Keratinocyte (primary cell): ENCODE data around the gene NET1. TPM values are rescaled to one million over a fixed set of nuclear protein-coding genes. Genes with fewer than 3 reads are reported as not detected.
A peak's percentile ranks its signal among the peaks of the same experiment; 100 is the strongest.

Experiments
- DNase-seq: peaks from one replicate; pipeline ENCODE4 v3.0.0-alpha.2; 2011; ENCODE audit warnings: low read depth, missing footprints, low spot score
- FAIRE-seq: peaks from 2 replicates; lab custom pipeline; 2011; peaks lifted over from hg19 to GRCh38; lab: Jason Lieb, UNC
- H2AFZ ChIP-seq: 2 replicates; pipeline ENCODE4 v1.6.0; 2012; ENCODE audit warnings: low read length, control low read depth, inconsistent platforms; ENCODE audit not compliant: control insufficient read depth
- H3K27ac ChIP-seq: 2 replicates; pipeline ENCODE4 v1.5.1; 2011; ENCODE audit warnings: low read length; ENCODE audit not compliant: control insufficient read depth, insufficient read depth
- H3K27me3 ChIP-seq: 3 replicates; pipeline ENCODE4 v1.6.0; 2011; ENCODE audit warnings: low read length; ENCODE audit not compliant: control insufficient read depth, insufficient read depth; ENCODE audit errors: extremely low read depth
- H3K36me3 ChIP-seq, 2 experiments: 2 replicates in 1 of 2; 3 replicates in 1 of 2; pipeline ENCODE4 v1.5.1; 2011; ENCODE audit warnings: low read length in 2 of 2, mild to moderate bottlenecking in 1 of 2; ENCODE audit not compliant: control insufficient read depth in 2 of 2, insufficient read depth in 2 of 2; ENCODE audit errors: extremely low read depth in 1 of 2
- H3K4me1 ChIP-seq: 3 replicates; pipeline ENCODE4 v1.5.1; 2011; ENCODE audit warnings: low read length; ENCODE audit not compliant: control insufficient read depth, insufficient read depth; ENCODE audit errors: extremely low read depth
- H3K4me2 ChIP-seq: 3 replicates; pipeline ENCODE4 v1.6.0; 2011; ENCODE audit warnings: low read depth, low read length; ENCODE audit not compliant: control insufficient read depth, insufficient read depth; ENCODE audit errors: extremely low read depth
- H3K4me3 ChIP-seq, 3 experiments: fragments of 200-600 bp in 1 of 3; sonication (generic) in 1 of 3; 2 replicates in 2 of 3; 3 replicates in 1 of 3; pipeline ENCODE4 v1.5.1; 2011 to 2016; ENCODE audit warnings: low read length in 3 of 3, mild to moderate bottlenecking in 3 of 3, control low read depth in 2 of 3, inconsistent platforms in 1 of 3, low read depth in 1 of 3, mixed read lengths in 1 of 3, mixed run types in 1 of 3, moderate library complexity in 1 of 3; ENCODE audit not compliant: control insufficient read depth in 2 of 3, insufficient read depth in 2 of 3; ENCODE audit errors: extremely low read depth in 1 of 3
- H3K79me2 ChIP-seq: 2 replicates; pipeline ENCODE4 v1.6.0; 2012; ENCODE audit warnings: low read length; ENCODE audit not compliant: control insufficient read depth, insufficient read depth
- H3K9ac ChIP-seq: 3 replicates; pipeline ENCODE4 v1.6.0; 2011; ENCODE audit warnings: low read length; ENCODE audit not compliant: control insufficient read depth, insufficient read depth; ENCODE audit errors: extremely low read depth
- H3K9me1 ChIP-seq: 3 replicates; pipeline ENCODE4 v1.6.0; 2011; ENCODE audit warnings: low read length; ENCODE audit not compliant: control insufficient read depth, insufficient read depth; ENCODE audit errors: extremely low read depth
- H3K9me3 ChIP-seq: 2 replicates; pipeline ENCODE4 v1.5.1; 2012; ENCODE audit warnings: low read depth, low read length; ENCODE audit not compliant: control insufficient read depth
- H4K20me1 ChIP-seq: 3 replicates; pipeline ENCODE4 v1.6.0; 2011; ENCODE audit warnings: low read length; ENCODE audit not compliant: control insufficient read depth, insufficient read depth; ENCODE audit errors: extremely low read depth
- CTCF ChIP-seq, 3 experiments: IDR thresholded peaks in 1 of 3; conservative IDR thresholded peaks in 1 of 3; optimal IDR thresholded peaks in 1 of 3; 2 replicates in 2 of 3; 3 replicates in 1 of 3; pipeline versions ENCODE3 to v1.5.1; 2011; ENCODE audit warnings: low read length in 3 of 3, mild to moderate bottlenecking in 3 of 3, moderate library complexity in 2 of 3, control low read depth in 1 of 3, inconsistent platforms in 1 of 3; ENCODE audit not compliant: insufficient read depth in 2 of 3; ENCODE audit errors: extremely low read depth in 1 of 3
- EZH2 ChIP-seq: IDR thresholded peaks from one replicate; pipeline ENCODE4 v1.6.1; 2012; ENCODE audit warnings: inconsistent platforms, mild to moderate bottlenecking, low read length, moderate library complexity
- dilution Hi-C: fragments of 300-500 bp; cut with MboI; formaldehyde crosslinking; loops from one replicate; pipeline ENCODE4 v1.7.0; 2020; ENCODE audit warnings: low sequenced_read_pairs; ENCODE audit not compliant: extremely low pct_ligation_motif_present
- polyA plus RNA-seq, 5 experiments: library from polyadenylated mRNA; depleted of rRNA in 3 of 5; stranded (reverse) in 3 of 5; stranded (forward) in 1 of 5; unstranded in 1 of 5; fragments of >200 nt; gene quantifications; 1 replicate in 1 of 5; 2 replicates in 3 of 5; 3 replicates in 1 of 5; pipeline versions ENCODE4 v1.2.1 to v1.2.3, GENCODE V29; 2011 to 2012; ENCODE audit warnings: missing spikeins in 2 of 5, low read depth in 1 of 5, low replicate concordance in 1 of 5

The NET1 gene
- polyA plus RNA-seq, 1 donor (not counting 4 experiments of a cell fraction or from before 2014, with no cell fraction given) = 214 TPM

GRCh38 chr10:5447056-5447455 is 34.7 kb downstream of the NET1 start:
- Histone ChIP-seq H3K9me3 (no peaks in the 10 kb centered on the region), H3K36me3 (peaks cover 3% of the 10 kb centered on the region in 2 experiments), H3K79me2 (peaks cover 77% of the 10 kb centered on the region), H3K9ac (peak overlapping the region; percentile 90), H4K20me1 (no peaks in the 10 kb centered on the region), H3K27me3 (no peaks in the 10 kb centered on the region), H3K4me1 (peaks cover 12% of the 10 kb centered on the region), H3K9me1 (no peaks in the 10 kb centered on the region), H3K4me2 (peak overlapping the region; percentile 96), H3K4me3 (peak overlapping the region; percentile 70 to 84 (median 80)), H3K27ac (peak overlapping the region; percentile 94), H2AFZ (no peak overlapping the region)
- dilution Hi-C loops = no loop called here
- FAIRE-seq = no peak
- no peak for DNase-seq
- TF ChIP-seq CTCF (optimal IDR thresholded peaks at IDR 0.05 in 1 of 3, IDR thresholded peaks at IDR 0.05 in 1 of 3, conservative IDR thresholded peaks at IDR 0.05 in 1 of 3; ENCODE audit: extremely low read depth in 1 of 3, insufficient read depth in 2 of 3, low read length in 3 of 3) (no peak), EZH2 (no peak)

- Histone ChIP-seq H3K9ac (peak overlapping the region; percentile 90), H3K27ac (peak overlapping the region; percentile 94), H3K79me2 (peaks cover 81% of the 10 kb centered on the region), H3K9me3 (no peaks in the 10 kb centered on the region), H3K4me2 (peak overlapping the region; percentile 96), H4K20me1 (no peaks in the 10 kb centered on the region), H3K9me1 (no peaks in the 10 kb centered on the region), H3K27me3 (no peaks in the 10 kb centered on the region), H3K36me3 (peaks cover 5 to 9% of the 10 kb centered on the region in 2 experiments), H3K4me3 (peak overlapping the region; percentile 70 to 84 (median 80)), H3K4me1 (peaks cover 12% of the 10 kb centered on the region), H2AFZ (no peak overlapping the region)
- FAIRE-seq = peak; percentile 61
- DNase-seq = no peak
- TF ChIP-seq EZH2 (no peak), CTCF (optimal IDR thresholded peaks at IDR 0.05 in 1 of 3, IDR thresholded peaks at IDR 0.05 in 1 of 3, conservative IDR thresholded peaks at IDR 0.05 in 1 of 3; ENCODE audit: extremely low read depth in 1 of 3, insufficient read depth in 2 of 3, low read length in 3 of 3) (no peak)
- dilution Hi-C loops = no loop called here
Measured at GRCh38 chr10:5447611-5448071, 35.3 kb downstream of the NET1 start.
